ENCODE results near the gene ARMC6.

DNA sequence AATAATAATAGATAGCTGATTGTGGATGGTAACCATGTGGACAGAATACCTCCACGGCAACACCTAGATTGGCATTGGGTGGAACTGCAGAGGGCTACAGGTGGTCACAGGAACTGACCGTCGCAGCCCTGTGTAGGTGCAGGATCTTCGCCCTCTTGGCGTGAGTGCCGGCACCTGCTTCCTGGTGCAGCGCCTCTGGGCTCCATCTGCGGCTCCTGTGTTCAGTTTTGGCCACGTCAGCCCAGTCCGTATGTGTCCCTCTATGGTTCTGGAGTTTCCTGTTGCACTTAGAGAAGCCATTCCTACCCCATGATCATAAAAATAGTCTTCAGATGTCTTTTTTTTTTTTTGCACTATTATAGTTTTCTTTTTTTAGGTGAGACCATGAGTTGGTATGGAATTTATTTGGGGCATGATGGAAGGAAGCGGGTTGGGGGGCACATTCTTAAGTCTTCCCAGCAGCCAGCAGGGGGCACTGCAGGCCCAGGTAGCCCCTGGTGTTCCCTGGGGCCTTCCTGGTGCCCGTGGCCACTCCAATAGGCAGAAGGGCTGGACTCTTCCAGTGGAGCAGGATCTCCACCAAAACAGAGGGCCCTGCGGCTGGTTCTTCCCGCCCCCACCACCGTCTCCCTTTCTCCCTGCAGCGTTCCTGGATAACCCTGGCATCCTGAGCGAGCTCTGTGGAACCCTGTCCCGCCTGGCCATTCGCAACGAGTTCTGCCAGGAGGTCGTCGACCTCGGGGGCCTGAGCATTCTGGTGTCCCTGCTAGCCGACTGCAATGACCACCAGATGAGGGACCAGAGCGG is 20.3 kb downstream of the ARMC6 start:
- TF ChIP-seq, protein P1, sequence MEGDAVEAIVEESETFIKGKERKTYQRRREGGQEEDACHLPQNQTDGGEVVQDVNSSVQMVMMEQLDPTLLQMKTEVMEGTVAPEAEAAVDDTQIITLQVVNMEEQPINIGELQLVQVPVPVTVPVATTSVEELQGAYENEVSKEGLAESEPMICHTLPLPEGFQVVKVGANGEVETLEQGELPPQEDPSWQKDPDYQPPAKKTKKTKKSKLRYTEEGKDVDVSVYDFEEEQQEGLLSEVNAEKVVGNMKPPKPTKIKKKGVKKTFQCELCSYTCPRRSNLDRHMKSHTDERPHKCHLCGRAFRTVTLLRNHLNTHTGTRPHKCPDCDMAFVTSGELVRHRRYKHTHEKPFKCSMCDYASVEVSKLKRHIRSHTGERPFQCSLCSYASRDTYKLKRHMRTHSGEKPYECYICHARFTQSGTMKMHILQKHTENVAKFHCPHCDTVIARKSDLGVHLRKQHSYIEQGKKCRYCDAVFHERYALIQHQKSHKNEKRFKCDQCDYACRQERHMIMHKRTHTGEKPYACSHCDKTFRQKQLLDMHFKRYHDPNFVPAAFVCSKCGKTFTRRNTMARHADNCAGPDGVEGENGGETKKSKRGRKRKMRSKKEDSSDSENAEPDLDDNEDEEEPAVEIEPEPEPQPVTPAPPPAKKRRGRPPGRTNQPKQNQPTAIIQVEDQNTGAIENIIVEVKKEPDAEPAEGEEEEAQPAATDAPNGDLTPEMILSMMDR (IDR thresholded peaks at IDR 0.05) = peak; percentile 47 to 55
- TF ChIP-seq POLR2A (IDR thresholded peaks at IDR 0.05) (no peak), POLR2AphosphoS5 (IDR thresholded peaks at IDR 0.05) (no peak)

All from suprapubic skin (tissue), 4 donors.